Nephron (organoid): Measurements from ENCODE around the gene HCFC1R1.

Experiments used
- H3K27ac Mint-ChIP-seq, 3 experiments: 2 replicates each; pipeline ENCODE4 v1.8.0; 2020; ENCODE audit warnings: mixed read lengths in 3 of 3, mild to moderate bottlenecking in 2 of 3, moderate library complexity in 1 of 3
- H3K27me3 Mint-ChIP-seq: 2 replicates; pipeline ENCODE4 v1.8.0; 2021; ENCODE audit warnings: low read depth, mild to moderate bottlenecking, moderate library complexity, mixed read lengths
- H3K36me3 Mint-ChIP-seq: 2 replicates; pipeline ENCODE4 v1.8.0; 2020; ENCODE audit warnings: low read depth, mixed read lengths
- H3K4me1 Mint-ChIP-seq: 2 replicates; pipeline ENCODE4 v1.8.0; 2020; ENCODE audit warnings: mixed read lengths
- H3K4me3 Mint-ChIP-seq, 3 experiments: 2 replicates each; pipeline ENCODE4 v1.8.0; 2020; ENCODE audit warnings: mild to moderate bottlenecking in 3 of 3, mixed read lengths in 3 of 3, moderate library complexity in 2 of 3
- H3K9me3 Mint-ChIP-seq: 2 replicates; pipeline ENCODE4 v1.8.0; 2020; ENCODE audit warnings: mixed read lengths
- CTCF ChIP-seq, 3 experiments: fragments of 200-600 bp; sonication (generic); IDR thresholded peaks; one replicate each; pipeline ENCODE4 v1.5.0; 2021; ENCODE audit warnings: antibody characterized with exemption in 3 of 3; ENCODE audit not compliant: unreplicated experiment in 3 of 3

Gene HCFC1R1

DNA sequence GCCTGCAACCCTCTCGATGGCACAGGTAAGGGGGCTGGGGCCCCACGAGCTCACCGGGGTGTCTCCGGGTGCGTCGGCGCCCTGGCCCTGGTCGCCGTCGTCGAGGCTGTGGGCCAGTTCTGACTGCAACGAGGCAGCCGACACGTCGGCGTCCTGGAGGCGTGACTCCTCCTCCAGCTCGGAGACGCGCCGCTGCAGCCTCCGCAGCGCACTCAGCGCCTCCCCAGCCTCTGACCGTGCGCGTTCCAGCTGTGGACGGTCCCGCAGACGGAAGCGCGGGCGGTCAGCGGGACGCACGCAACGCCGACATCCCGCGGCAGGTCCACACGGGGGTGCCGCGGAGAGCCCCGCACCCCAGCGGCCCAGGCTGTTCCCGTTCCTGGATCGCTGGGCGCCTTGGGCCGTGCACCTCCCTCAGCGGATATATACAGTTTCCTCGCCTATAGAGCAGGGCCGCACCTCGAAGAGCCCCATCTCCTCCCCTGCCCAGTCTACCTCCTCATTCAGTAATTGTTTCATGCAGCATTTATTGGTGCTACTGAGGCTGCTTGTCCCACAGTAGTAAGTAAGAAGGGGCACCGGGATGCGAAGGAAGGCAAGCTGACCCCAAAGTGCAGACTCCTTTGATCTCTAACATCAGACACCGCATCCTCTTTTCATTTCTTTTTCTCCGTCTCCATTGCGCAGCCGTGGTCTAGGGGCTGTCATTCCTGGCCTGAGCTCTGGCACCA lies 5.9 kb upstream of the HCFC1R1 start:
- Mint-ChIP-seq H3K4me1 (peaks cover 4% of the 10 kb centered on the region), H3K27ac (no peak overlapping the region), H3K9me3 (no peaks in the 10 kb centered on the region), H3K27me3 (peaks cover 47% of the 10 kb centered on the region), H3K4me3 (no peak overlapping the region), H3K36me3 (peaks cover 9% of the 10 kb centered on the region)
- TF ChIP-seq CTCF (IDR thresholded peaks at IDR 0.05; ENCODE audit: unreplicated experiment in 3 of 3), result no peak

DNA sequence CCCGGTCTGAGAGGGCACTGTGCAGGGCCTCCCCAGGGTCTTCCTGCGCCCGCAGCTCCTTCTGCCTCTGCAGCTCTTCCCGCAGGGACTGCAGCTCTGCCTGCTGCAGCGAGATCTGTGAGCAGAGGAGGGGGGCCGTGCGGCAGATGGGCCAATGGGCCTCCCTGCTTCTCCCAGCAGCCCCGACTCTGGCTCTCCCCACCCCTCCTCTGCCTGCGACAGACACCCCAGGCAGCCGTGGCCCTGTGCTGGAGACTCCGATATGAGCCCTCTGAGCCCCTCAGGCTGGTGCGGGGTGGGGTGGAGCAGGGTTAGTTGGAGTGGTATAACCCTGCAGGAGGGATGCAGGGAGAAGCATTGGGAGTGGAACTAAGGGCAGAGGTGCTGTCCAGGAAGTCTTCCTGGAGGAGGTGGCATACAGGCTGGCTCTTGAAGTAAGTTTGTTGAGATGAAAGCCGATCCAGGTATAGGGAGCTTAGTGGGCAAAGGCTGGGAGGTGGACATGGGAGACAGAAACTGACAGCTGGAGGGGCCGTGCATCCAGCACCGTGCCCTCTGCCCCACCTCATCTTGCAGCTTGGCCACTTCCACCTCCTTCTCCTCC lies 5.1 kb upstream of the HCFC1R1 start:
- Mint-ChIP-seq H3K27ac (no peak overlapping the region), H3K9me3 (no peaks in the 10 kb centered on the region), H3K4me1 (peaks cover 11% of the 10 kb centered on the region), H3K36me3 (peaks cover 12% of the 10 kb centered on the region), H3K27me3 (peaks cover 39% of the 10 kb centered on the region), H3K4me3 (no peak overlapping the region)
- no peak for TF ChIP-seq CTCF (IDR thresholded peaks at IDR 0.05; ENCODE audit: unreplicated experiment in 3 of 3)

DNA sequence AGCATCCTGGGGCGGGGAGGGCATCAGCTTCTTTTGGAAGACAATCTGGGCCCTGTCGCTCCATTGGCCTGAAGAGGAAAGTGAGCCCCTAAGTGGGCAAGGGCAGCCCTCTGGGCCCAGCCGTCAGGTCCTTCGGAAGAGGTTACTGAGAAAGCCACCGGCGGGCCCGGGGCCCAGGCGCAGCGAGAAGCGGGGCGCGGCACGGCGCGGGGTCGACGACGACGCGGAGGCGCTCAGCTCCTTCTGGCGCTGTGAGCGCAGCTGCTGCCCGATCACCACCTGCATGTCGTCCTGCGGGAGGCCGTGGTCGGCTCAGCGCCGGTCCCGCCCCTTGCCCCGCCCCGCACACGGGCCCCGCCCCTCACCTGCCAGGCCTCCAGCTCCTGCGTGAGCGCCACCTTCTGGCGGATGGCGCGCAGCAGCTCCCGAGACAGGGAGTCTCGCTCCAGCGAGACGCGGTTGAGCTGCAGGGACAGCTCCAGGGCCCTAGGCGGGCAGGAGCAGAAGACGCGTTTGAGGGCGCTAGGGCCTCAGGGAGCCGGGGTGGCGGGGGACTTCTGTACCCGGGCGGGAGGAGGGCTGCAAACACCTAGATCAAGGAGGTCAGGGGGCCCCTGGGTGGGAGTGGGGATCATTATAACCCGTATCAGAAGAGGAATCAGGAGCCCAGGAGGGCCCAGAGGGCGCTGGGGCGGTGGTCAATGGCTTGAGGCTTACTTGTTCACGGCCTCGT lies 4.4 kb upstream of the HCFC1R1 start:
- peaks cover 32% of the 10 kb centered on the region for H3K27me3 Mint-ChIP-seq
- no peak overlapping the region for H3K27ac Mint-ChIP-seq
- peaks cover 12% of the 10 kb centered on the region for H3K36me3 Mint-ChIP-seq
- TF ChIP-seq CTCF (IDR thresholded peaks at IDR 0.05; ENCODE audit: unreplicated experiment in 3 of 3), result peak; percentile 78 to 91 (median 80)
- H3K4me1 Mint-ChIP-seq, result peaks cover 13% of the 10 kb centered on the region
- no peaks in the 10 kb centered on the region for H3K9me3 Mint-ChIP-seq
- no peak overlapping the region for H3K4me3 Mint-ChIP-seq

DNA sequence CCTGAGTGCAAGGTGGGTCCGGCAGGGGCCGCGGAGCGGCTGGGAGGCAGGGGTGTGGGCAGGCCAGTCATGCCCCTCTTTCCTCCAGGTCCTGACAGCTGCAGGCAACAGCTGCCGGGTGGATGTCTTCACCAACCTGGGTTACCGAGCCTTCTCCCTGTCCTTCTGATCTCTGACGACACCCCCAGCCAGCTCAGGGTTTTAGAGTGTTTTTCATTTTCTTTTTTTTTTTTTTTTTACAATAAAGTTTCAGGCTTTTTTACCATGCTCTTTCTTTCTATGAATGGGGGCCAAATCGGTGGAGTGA lies 3.7 kb upstream of the HCFC1R1 start:
- H3K36me3 Mint-ChIP-seq, result peaks cover 12% of the 10 kb centered on the region
- TF ChIP-seq CTCF (IDR thresholded peaks at IDR 0.05; ENCODE audit: unreplicated experiment in 3 of 3), result no peak
- peaks cover 25% of the 10 kb centered on the region for H3K27me3 Mint-ChIP-seq
- no peak overlapping the region for H3K27ac Mint-ChIP-seq
- H3K4me1 Mint-ChIP-seq, result peaks cover 20% of the 10 kb centered on the region
- H3K4me3 Mint-ChIP-seq, result peak overlapping the region in 1 of 3 experiments; percentile 23
- no peaks in the 10 kb centered on the region for H3K9me3 Mint-ChIP-seq

GRCh38 chr16:3026609-3027488 lies 3.1 kb upstream of the HCFC1R1 start:
- peaks cover 19% of the 10 kb centered on the region for H3K27me3 Mint-ChIP-seq
- H3K9me3 Mint-ChIP-seq, result no peaks in the 10 kb centered on the region
- peak overlapping the region in 2 of 3 experiments; percentile 71 to 73 for H3K4me3 Mint-ChIP-seq
- no peak for TF ChIP-seq CTCF (IDR thresholded peaks at IDR 0.05; ENCODE audit: unreplicated experiment in 3 of 3)
- peaks cover 26% of the 10 kb centered on the region for H3K4me1 Mint-ChIP-seq
- no peak overlapping the region for H3K27ac Mint-ChIP-seq
- H3K36me3 Mint-ChIP-seq, result peaks cover 12% of the 10 kb centered on the region
